IPS DF 4.7 (cell line): ENCODE results near the gene CYP4F8.
"Not testable (repeated sequence)": the region's sequence is repeated elsewhere in the genome, so short reads cannot be mapped to it uniquely, and the experiment has no call there.

Source experiments
- DNase-seq: peaks from one replicate; pipeline ENCODE4 v3.0.0-alpha.2; 2013; ENCODE audit warnings: low spot score; ENCODE audit errors: extremely low read depth

Gene CYP4F8, protein sequence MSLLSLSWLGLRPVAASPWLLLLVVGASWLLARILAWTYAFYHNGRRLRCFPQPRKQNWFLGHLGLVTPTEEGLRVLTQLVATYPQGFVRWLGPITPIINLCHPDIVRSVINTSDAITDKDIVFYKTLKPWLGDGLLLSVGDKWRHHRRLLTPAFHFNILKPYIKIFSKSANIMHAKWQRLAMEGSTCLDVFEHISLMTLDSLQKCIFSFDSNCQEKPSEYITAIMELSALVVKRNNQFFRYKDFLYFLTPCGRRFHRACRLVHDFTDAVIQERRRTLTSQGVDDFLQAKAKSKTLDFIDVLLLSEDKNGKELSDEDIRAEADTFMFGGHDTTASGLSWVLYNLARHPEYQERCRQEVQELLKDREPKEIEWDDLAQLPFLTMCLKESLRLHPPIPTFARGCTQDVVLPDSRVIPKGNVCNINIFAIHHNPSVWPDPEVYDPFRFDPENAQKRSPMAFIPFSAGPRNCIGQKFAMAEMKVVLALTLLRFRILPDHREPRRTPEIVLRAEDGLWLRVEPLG

DNA sequence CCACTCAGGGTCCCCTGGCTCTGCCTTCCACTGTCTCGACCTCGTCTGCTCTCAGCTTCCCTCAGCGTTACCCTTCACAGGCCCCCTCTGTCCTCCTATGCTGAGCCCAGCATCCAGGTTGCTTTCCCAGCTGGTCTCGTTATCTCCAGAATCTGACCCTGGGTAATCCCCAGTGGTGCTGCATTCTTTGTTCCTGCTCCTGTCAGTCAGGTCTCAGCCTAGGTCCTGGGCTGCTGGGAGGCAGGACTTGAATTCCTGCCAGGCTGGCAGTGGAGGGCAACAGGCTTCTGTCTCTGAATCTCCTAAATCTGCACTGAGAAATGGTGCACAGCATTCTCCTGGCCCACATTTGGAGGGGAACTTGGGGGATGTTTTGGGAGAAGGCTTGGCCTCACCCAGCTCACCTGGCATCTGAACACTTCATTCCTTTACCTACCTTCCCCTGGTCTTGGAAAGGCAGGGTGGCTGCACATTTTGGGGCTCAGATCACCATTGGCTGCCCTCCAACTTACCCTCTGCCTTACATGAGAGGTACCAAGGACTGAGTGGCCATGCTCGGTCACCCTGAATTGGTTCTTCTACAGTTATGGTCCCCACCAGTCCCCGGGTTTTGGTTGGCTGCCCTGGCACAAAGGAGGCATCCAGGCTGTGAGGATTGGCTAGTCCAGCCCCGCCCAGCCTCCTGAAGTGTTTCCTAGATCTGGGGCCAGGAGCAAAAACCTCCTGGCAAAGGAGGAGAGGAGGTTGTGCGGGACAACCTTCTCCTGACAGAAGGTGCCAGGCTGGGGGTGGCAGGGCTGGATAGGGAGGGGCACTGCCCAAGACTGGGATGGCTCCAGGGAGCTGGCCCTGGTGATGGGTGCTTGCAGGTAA is at the start of gene CYP4F8:
TSS of gene CYP4F8 (plus strand) at position 712 of the 873 bp plus-strand sequence. CDS start 399 bp downstream, outside the sequence.
- DNase-seq, result no peak

DNA sequence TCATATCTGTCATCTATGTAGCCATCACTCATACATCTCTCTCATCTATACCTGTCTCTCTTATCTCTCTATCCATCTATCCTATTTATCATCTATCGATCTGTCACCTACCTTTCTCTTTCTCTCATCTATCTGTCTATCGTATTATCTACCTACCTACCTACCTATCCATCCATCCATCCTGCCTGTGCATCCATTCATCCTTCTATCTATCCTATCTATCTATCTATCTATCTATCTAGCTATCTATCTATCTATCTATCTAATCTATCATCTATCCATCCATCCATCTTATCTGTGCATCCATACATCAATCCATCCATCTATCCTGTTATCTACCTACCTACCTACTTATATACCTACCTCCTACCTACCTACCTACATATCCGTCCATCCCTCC is 44.6 kb upstream of the CYP4F8 start:
- no peak for DNase-seq

DNA sequence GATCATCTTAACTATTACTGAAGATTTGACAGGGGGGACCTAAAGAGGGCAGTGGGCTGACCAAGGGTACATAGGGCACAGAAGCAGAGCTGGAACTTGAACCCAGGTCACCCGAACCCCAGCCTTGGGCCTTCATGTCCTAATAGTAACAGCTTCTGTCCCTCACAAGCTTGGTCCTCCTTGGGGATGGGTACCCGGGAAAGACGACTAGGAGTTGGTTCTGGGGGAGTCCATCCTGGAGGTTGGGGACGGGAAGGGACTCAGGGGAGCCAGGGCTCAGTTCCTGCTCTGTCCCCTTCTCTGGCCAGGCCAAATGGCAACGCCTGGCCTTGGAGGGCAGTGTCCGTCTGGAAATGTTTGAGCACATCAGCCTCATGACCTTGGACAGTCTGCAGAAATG is 39.6 kb upstream of the CYP4F8 start:
- no peak for DNase-seq

DNA sequence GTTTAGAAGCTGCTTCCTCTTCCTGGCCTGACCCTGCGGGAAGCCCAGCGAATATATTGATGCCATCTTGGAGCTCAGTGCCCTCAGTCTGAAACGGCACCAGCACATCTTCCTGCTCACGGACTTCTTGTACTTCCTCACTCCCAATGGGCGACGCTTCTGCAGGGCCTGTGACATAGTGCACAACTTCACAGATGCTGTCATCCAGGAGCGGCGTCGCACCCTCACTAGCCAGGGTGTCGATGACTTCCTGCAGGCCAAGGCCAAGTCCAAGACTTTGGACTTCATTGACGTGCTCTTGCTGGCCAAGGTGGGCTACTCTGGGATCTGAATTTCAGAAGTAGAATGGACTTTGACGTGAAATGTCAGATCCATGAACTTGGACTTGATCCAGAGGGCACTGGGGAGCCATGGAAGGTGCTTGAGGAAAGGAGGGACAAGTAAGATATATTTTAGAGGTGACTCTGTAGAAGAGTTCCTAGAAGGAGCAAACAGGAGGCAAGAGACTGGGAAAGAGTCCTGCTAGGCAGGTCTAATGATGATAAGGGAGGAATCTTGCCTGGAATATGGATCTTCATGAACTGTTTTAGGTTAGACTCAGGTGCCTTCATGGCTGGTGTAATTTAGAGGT is 38.4 kb upstream of the CYP4F8 start:
- DNase-seq, result no peak

DNA sequence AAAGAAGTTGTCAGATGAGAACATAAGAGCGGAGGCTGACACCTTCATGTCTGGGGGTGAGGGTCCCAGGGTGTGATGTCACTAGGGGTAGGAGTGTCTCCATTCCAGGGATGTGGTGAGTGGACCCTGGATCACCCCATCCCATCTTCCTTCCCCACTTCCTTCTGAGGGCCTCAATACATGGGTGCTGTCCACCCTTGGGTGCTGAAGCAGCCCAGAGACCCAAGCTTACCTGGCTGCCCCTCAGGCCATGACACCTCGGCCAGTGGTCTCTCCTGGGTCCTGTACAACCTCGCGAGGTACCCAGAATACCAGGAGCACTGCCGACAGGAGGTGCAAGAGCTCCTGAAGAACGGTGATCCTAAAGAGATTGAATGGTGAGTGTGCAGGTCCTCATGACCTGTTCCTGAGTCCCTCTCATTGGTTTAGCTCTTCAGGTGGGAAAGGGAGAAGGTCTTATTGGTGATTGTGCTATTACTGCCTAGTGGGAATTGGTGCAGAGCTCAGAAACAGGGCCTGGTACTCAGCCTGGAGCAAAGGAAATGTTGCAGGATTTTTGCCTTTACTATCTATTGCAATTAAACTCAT is 37.7 kb upstream of the CYP4F8 start:
- no peak for DNase-seq

DNA sequence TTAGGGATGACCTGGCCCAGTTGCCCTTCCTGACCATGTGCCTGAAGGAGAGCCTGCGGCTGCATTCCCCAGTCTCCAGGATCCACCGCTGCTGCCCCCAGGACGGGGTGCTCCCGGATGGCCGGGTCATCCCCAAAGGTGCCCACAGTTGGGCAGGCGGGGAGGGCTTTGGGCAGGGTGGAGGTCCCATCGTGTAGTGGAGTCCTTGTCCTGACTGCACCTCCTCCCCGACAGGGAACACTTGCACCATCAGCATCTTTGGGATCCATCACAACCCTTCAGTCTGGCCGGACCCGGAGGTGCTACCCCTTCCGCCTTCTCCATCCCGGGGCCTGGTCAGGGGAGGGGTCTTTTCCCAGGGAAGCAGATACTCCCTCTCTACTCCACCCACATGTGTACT is 31.7 kb upstream of the CYP4F8 start:
- no peak for DNase-seq

DNA sequence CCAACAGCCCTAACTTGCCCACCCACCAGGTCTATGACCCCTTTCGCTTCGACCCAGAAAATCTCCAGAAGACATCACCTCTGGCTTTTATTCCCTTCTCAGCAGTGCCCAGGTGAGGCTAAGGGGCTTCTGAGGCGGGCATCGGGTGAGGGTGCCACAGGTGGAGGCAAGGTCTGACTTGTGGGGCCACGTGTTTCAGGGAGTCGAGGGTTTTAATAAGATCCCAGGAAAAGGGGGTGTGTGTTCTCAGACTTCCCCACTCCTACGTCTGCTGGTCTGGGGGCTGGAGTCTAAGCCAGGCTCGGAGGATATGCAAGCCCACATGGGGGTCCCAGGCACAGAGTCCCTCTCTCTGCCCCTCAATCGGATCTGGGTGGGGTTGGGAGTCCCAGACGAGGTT is 30.9 kb upstream of the CYP4F8 start:
- DNase-seq, result no peak

DNA sequence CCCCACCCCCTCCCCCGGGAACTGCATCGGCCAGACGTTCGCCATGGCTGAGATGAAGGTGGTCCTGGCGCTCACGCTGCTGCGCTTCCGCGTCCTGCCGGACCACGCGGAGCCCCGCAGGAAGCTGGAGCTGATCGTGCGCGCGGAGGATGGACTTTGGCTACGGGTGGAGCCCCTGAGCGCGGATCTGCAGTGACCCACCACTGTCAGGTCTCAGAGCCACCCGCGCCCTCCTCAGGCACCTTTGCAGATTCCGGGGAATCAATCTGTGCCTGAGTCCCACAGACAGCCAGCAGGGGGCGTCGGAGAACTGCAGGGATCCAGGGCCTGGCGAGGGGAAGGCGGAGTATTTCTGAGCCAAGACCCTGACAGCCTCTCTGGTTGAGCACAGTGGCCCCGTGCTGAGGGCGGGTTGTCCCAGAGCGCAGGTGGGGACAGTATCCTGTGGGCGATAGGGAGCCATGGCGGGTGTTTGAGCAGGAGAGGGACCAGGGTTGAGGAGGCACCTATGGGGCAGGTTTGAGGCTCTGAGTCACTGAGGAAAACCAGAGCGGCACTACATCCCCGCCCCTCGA is 30.4 kb upstream of the CYP4F8 start:
- no peak for DNase-seq

DNA sequence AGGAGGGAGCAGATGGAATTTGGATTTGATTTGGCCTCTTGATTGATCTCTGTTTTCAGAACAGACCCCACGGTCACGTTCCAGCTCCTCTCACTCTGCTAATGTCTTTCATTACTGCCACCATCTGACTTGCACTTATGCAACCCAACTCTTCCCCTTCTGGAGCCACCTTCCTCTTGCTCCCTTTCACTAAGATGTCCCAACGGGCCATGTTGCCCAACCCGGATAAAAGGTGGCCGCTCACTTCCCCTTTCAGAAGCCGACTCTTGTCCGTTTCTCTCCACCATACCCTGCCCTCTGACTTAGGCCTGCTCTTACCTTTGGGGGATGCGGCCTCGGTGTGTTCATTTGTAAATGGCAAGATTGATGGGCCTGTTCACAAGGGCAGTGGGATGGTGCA is 27.4 kb upstream of the CYP4F8 start:
- DNase-seq, result no peak

DNA sequence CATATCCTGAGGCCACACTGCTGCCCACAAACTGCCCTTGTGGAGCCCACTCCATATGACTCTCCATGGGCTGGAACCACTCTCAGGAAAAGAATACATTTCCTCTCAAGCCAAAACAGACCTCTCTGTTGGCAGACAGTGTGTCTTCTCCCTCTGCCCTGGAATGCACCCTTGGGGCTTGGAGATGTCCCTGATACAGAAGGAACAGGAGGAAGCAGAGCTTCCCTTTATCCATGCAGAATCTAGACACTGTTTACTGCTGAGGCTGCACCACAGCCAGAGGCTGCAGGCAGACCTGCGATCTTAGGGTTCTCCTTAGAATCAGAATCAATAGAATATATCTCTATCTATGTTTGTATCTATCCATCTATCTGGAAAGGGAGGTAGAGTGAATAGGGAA is 26.8 kb upstream of the CYP4F8 start:
- no peak for DNase-seq

DNA sequence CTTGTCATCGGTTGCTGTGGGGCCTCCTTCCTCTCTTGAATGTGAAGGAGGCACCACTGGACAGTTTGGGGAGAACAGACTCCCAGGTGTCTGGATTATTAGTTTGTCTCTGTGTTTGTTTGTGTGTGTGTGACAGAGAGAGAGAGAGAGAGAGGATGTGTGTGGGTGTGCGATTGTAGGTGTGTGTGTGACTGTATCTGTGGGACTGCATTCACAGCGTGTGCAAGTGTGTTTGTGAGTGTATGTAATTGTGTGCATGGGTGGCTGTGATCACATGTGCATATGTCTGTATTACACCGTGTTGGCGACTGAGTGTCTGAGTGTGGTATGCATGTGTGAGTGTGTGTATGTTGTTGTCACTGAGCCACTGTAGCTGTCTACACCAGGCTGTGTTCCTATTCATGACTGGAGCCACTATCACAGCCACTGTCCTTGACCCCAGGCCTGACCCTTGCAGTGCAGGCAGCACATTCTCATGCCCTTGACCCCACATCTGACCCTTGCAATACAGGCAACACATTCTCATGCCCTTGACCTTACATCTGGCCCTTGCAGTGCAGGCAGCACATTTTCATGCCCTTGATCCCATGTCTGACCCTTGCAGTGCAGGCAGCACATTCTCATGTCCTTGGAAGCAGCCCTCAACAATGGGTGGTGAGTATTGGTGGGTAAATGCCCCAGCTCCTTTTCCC is 25.1 kb upstream of the CYP4F8 start:
- DNase-seq, result no peak

DNA sequence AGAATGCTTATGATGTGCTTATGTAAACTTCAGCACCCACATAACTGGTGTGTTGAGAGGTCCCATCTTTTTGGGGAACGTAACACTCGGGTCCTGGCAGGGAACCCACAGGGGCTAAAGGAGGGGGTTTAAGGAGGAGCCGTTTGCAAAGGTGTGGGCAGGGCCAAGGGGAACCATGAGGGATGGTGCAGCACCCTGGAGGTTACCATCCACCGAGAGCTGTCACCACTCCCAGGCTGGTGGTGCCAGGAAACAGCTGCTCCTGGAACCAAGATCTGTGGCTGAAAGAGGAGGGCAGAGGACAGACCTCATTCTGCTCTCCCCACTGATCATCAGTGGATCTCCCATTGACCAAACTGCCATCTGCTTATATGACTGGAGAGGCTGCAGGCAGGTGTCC is 23.2 kb upstream of the CYP4F8 start:
- no peak for DNase-seq

DNA sequence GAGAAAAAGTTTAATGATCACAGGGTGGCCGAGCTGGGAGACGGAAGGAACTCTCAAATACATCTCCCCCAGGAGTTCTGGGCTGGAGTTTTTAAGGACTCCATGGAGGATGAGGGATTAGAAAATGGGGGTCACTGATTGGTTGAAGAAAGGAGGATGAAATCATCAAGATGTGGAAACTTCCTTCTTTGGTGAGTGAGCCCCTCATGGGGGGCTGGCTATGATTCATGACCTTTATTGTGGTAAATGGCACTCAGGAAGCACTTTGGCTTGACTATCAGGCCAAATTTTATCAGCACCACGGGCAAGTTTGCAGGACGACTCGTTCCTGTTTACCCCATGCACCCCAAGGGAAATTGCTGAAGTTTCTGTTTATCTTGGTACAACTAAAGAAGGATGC is 22.5 kb upstream of the CYP4F8 start:
- DNase-seq, result not testable (repeated sequence)

DNA sequence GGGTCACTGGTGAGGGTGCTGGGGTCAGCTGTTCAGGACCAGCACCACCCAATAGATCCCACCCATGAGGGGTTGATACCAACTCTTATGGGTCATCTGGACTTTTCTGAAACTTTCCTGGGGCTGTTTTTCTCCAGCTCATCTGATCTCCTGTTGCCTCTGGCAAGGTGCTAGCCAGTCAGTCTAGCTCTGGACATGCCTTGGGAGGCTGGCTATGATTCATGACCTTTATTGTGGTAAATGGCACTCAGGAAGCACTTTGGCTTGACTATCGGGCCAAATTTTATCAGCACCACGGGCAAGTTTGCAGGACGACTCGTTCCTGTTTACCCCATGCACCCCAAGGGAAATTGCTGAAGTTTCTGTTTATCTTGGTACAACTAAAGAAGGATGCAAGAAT is 21.3 kb upstream of the CYP4F8 start:
- DNase-seq, result not testable (repeated sequence)

DNA sequence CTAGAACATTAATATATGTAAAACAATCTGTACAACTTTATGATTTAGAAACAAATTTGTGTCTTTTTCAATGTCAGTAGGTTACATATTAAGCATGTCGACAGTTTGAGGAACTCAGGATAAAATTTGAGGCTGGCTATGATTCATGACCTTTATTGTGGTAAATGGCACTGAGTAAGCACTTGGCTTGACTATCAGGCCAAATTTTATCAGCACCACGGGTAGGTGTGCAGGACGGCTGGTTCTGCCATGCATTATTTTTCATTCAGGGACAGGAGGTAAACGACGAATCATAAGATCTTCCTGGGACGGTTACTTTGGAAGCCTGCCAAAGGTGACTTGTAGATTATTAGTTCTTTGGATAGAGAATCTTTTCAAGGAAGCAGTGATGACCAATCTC is 19.9 kb upstream of the CYP4F8 start:
- DNase-seq, result no peak

DNA sequence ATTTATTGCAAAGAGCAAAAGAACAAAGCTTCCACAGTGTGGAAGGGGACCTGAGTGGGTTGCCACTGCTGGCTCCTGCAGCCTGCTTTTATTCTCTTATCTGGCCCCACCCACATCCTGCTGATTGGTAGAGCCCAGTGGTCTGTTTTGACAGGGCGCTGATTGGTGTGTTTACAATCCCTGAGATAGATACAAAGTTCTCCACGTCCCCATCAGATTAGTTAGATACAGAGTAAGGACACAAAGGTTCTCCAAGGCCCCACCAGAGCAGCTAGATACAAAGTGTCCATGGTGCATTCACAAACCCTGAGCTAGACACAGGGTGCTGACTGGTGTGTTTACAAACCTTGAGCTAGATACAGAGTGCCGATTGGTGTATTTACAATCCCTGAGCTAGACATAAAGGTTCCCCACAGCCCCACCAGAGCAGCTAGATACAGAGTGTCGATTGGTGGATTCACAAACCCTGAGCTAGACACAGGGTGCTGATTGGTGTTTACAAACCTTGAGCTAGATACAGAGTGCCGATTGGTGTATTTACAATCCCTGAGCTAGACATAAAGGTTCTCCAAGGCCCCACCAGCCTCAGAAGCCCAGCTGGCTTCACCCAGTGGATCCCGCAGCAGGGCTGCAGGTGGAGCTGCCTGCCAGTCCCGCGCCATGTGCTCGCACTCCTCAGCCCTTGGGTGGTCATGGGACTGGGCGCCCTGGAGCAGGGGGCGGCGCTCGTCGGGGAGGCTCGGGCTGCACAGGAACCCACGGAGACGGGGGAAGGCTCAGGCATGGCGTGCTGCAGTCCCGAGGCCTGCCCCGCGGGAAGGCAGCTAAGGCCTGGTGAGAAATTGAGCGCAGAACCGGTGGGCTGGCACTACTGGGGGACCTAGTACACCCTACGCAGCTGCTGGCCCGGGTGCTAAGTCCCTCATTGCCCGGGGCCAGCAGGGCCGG is 6.8 kb upstream of the CYP4F8 start:
- DNase-seq, result not testable (repeated sequence)

DNA sequence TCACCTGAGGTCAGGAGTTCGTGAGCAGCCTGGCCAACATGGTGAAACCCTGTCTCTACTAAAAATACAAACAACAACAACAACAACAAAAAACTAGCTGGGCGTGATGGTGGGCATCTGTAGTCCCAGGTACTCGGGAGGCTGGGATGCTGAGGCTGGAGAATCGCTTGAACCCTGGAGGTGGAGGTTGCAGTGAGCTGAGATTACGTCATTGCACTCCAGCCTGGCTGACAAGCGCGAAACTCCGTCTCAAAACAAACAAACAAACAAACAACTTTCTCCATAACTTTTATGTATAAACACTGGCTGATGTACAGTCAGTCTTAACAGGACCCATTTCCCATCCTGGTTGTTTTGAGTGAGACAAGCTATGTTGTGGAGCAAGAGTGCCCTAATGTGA is 5.8 kb upstream of the CYP4F8 start:
- no peak for DNase-seq

DNA sequence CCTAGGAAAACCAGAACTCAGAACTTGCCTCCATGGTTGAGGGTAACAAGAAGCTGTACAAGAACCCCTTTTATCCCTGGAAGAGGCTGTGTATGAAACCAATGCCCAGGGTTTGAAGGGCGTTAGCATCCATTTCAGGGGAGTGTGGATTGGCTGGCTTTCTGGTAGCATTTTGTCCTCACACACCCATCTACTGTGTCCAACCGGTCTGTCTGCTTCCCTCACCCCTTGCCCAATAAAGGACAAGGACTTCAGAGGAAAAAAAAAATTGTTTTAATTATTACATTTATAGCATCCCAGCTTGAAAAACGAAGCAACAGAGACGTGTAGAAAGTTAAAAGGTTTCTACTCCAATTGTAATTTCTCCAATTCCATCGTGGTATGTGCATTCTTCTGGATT is 2.7 kb upstream of the CYP4F8 start:
- DNase-seq, result no peak

DNA sequence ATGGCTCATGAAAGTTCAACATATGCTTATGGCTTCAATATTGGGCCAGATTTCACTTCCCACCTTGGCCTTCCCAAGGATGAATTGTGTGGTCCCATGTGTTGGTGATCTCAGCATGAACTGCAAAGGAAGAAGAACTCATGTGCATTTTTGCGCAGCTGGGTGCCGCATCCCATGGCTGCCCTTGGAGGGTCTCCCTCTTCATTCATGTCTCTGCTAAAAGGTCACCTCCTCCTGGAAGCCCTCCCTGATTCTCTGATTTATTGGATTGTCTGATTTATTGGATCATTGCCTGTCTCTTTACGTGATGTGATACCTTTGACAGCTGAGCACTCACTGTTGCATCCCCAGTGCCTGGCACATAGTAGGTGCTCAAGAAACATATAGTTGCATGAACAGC is 1.7 kb upstream of the CYP4F8 start:
- DNase-seq, result no peak
